ENCODE measurements around the gene ERBB4.
"Not testable (repeated sequence)": the region's sequence is repeated elsewhere in the genome, so short reads cannot be mapped to it uniquely, and the experiment has no call there.

ERBB4 gene

GRCh38 chr2:212193803-212194202 lies 344.8 kb downstream of the ERBB4 start:
- no peak for DNase-seq

GRCh38 chr2:212193056-212193455 lies 345.5 kb downstream of the ERBB4 start:
- no peak for DNase-seq

- DNase-seq = not testable (repeated sequence)
Observed at GRCh38 chr2:212191438-212191837, 347.2 kb downstream of the ERBB4 start.

GRCh38 chr2:212186166-212186565 lies 352.4 kb downstream of the ERBB4 start:
- DNase-seq = no peak

- no peak for DNase-seq
Observed at GRCh38 chr2:212181646-212182045, 357.0 kb downstream of the ERBB4 start.

- DNase-seq = no peak
Observed at GRCh38 chr2:212180408-212181083, 358.1 kb downstream of the ERBB4 start.

- DNase-seq = no peak
Observed at GRCh38 chr2:212177724-212178123, 360.9 kb downstream of the ERBB4 start.

- no peak for DNase-seq
Observed at GRCh38 chr2:212176151-212176550, 362.5 kb downstream of the ERBB4 start.

- DNase-seq = no peak
Observed at GRCh38 chr2:212173756-212174510, 364.7 kb downstream of the ERBB4 start.

GRCh38 chr2:212173331-212173730 lies 365.3 kb downstream of the ERBB4 start:
- no peak for DNase-seq

GRCh38 chr2:212170382-212170781 lies 368.2 kb downstream of the ERBB4 start:
- DNase-seq = no peak

GRCh38 chr2:212158081-212158480 lies 380.5 kb downstream of the ERBB4 start:
- no peak for DNase-seq

- DNase-seq = no peak
Observed at GRCh38 chr2:212157012-212157411, 381.6 kb downstream of the ERBB4 start.

- DNase-seq = no peak
Observed at GRCh38 chr2:212156088-212156487, 382.5 kb downstream of the ERBB4 start.

GRCh38 chr2:212154477-212154878 lies 384.1 kb downstream of the ERBB4 start:
- DNase-seq = no peak

- no peak for DNase-seq
Observed at GRCh38 chr2:212153923-212154322, 384.7 kb downstream of the ERBB4 start.

- DNase-seq = no peak
Observed at GRCh38 chr2:212147921-212148513, 390.6 kb downstream of the ERBB4 start.

- DNase-seq = no peak
Observed at GRCh38 chr2:212146416-212146815, 392.2 kb downstream of the ERBB4 start.

GRCh38 chr2:212145121-212145520 lies 393.5 kb downstream of the ERBB4 start:
- DNase-seq = no peak

- no peak for DNase-seq
Observed at GRCh38 chr2:212142631-212143030, 396.0 kb downstream of the ERBB4 start.

GRCh38 chr2:212141499-212141898 lies 397.1 kb downstream of the ERBB4 start:
- no peak for DNase-seq

GRCh38 chr2:212136216-212136795 lies 402.3 kb downstream of the ERBB4 start:
- no peak for DNase-seq

GRCh38 chr2:212135739-212136138 lies 402.9 kb downstream of the ERBB4 start:
- DNase-seq = no peak

- no peak for DNase-seq
Observed at GRCh38 chr2:212133337-212133736, 405.3 kb downstream of the ERBB4 start.

All from stimulated activated naive CD4-positive, alpha-beta T cell treated with Interleukin-2 at 50 U/mL for 16 hours (primary cell).